GM12891 (cell line): ENCODE measurements around the gene PEX11A.
A peak's percentile ranks its signal among the peaks of the same experiment; 100 is the strongest.

Source experiments
- DNase-seq: peaks from one replicate; pipeline ENCODE4 v3.0.0; 2011; ENCODE audit warnings: low spot score; ENCODE audit not compliant: insufficient read length
- FAIRE-seq: peaks from 2 replicates; lab custom pipeline; 2011; peaks lifted over from hg19 to GRCh38; lab: Jason Lieb, UNC
- PAX5 ChIP-seq: IDR thresholded peaks from 2 replicates; pipeline ENCODE4 v1.6.1; 2011; ENCODE audit warnings: low read length, moderate library complexity, mild to moderate bottlenecking; ENCODE audit not compliant: insufficient read depth, severe bottlenecking
- POLR2A ChIP-seq: IDR thresholded peaks from 2 replicates; pipeline ENCODE4 v1.6.1; 2011; ENCODE audit warnings: low read depth, low read length, control low read depth
- POLR2AphosphoS5 ChIP-seq: IDR thresholded peaks from 2 replicates; pipeline ENCODE4 v1.6.1; 2011; ENCODE audit warnings: low read depth, low read length, control low read depth
- POU2F2 ChIP-seq: IDR thresholded peaks from 2 replicates; pipeline ENCODE4 v1.6.1; 2011; ENCODE audit warnings: low read depth, mild to moderate bottlenecking, control low read depth, low read length, moderate library complexity
- SPI1 ChIP-seq: IDR thresholded peaks from 2 replicates; pipeline ENCODE4 v1.6.1; 2011; ENCODE audit warnings: low read depth, low read length, control low read depth
- TAF1 ChIP-seq: IDR thresholded peaks from 2 replicates; pipeline ENCODE4 v1.6.1; 2011; ENCODE audit warnings: low read depth, low read length, control low read depth

PEX11A gene

DNA sequence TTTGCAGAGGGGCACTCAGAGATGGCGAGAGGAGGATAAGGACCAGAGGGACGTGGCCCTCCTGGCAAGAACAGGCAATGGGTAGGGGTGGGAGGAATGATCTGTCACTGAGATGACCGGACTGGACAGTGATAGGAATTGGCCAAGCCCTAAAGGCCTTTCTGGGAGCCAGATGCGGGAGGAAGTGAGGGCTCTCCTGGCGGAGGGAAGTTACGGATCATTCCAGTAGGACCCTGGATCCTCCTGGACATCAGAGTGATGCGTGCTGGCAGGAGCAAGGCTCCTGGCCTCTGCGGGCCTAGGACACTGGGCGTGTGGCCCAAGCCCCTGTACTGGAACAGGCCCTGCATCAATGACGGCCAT lies 58.7 kb downstream of the PEX11A start:
- FAIRE-seq = no peak
- TF ChIP-seq POLR2AphosphoS5 (no peak), POU2F2 (no peak), PAX5 (no peak), SPI1 (no peak), POLR2A (no peak), TAF1 (no peak)
- peak; percentile 11 for DNase-seq
